HCT116 (cell line): Measurements from ENCODE around the gene AASDH.

Source experiments
- ATF3 ChIP-seq: IDR thresholded peaks from 2 replicates; pipeline ENCODE4 v1.6.1; 2012
- CEBPB ChIP-seq: IDR thresholded peaks from 2 replicates; pipeline ENCODE4 v1.6.1; 2012; ENCODE audit warnings: low read depth
- CTCF ChIP-seq, 3 experiments: fragments of 200-600 bp in 1 of 3; sonication (generic) in 1 of 3; IDR thresholded peaks in 2 of 3; conservative IDR thresholded peaks in 1 of 3; 2 replicates each; pipeline ENCODE4 v1.5.1; 2012 to 2017; ENCODE audit warnings: low read depth in 2 of 3, low read length in 2 of 3, antibody characterized with exemption in 1 of 3, borderline replicate concordance in 1 of 3, control low read depth in 1 of 3, mild to moderate bottlenecking in 1 of 3, mixed read lengths in 1 of 3, mixed run types in 1 of 3, moderate library complexity in 1 of 3; ENCODE audit not compliant: insufficient read depth in 1 of 3
- POLR2A ChIP-seq: IDR thresholded peaks from 2 replicates; pipeline ENCODE4 v1.7.0; 2011; ENCODE audit warnings: borderline replicate concordance; ENCODE audit not compliant: insufficient read depth, insufficient read length; ENCODE audit errors: extremely low read depth
- RAD21 ChIP-seq: IDR thresholded peaks from 2 replicates; pipeline ENCODE4 v1.6.1; 2012; ENCODE audit warnings: low read depth, mild to moderate bottlenecking
- SRF ChIP-seq: IDR thresholded peaks from 2 replicates; pipeline ENCODE4 v1.6.1; 2012; ENCODE audit warnings: low read depth
- ZFX ChIP-seq: fragments of 450-650 bp; IDR thresholded peaks from 2 replicates; pipeline ENCODE4 v1.6.1; 2017
- ZNF274 ChIP-seq: fragments of 200-500 bp; sonication (Bioruptor generic); IDR thresholded peaks from 2 replicates; pipeline ENCODE4 v1.6.1; 2014; ENCODE audit warnings: mild to moderate bottlenecking, low read depth, low read length, inconsistent platforms

GRCh38 chr4:56305390-56305789 is 81.9 kb downstream of the AASDH start:
- TF ChIP-seq ZFX (no peak), ATF3 (no peak), CEBPB (no peak), CTCF (IDR thresholded peaks at IDR 0.05 in 2 of 3, conservative IDR thresholded peaks at IDR 0.05 in 1 of 3; ENCODE audit: borderline replicate concordance in 1 of 3, insufficient read depth in 1 of 3, low read depth in 2 of 3, low read length in 2 of 3) (no peak), POLR2A (no peak), ZNF274 (no peak), RAD21 (no peak), SRF (no peak)
